ENCODE measurements around the gene AGTRAP.

- TF ChIP-seq, protein P1, sequence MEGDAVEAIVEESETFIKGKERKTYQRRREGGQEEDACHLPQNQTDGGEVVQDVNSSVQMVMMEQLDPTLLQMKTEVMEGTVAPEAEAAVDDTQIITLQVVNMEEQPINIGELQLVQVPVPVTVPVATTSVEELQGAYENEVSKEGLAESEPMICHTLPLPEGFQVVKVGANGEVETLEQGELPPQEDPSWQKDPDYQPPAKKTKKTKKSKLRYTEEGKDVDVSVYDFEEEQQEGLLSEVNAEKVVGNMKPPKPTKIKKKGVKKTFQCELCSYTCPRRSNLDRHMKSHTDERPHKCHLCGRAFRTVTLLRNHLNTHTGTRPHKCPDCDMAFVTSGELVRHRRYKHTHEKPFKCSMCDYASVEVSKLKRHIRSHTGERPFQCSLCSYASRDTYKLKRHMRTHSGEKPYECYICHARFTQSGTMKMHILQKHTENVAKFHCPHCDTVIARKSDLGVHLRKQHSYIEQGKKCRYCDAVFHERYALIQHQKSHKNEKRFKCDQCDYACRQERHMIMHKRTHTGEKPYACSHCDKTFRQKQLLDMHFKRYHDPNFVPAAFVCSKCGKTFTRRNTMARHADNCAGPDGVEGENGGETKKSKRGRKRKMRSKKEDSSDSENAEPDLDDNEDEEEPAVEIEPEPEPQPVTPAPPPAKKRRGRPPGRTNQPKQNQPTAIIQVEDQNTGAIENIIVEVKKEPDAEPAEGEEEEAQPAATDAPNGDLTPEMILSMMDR (conservative IDR thresholded peaks at IDR 0.05 in 1 of 2, IDR thresholded peaks at IDR 0.05 in 1 of 2; ENCODE audit: extremely low read depth in 1 of 2, insufficient read depth in 1 of 2, low read depth in 1 of 2, low read length in 2 of 2), result no peak
- TF ChIP-seq EZH2 (IDR thresholded peaks at IDR 0.05; ENCODE audit: borderline replicate concordance, low read length), result no peak
Measured at GRCh38 chr1:11704194-11704529, 31.8 kb upstream of the AGTRAP start.
